ENCODE results near the gene TBC1D8B.
"Not testable (repeated sequence)": the region's sequence is repeated elsewhere in the genome, so short reads cannot be mapped to it uniquely, and the experiment has no call there.

Gene TBC1D8B

DNA sequence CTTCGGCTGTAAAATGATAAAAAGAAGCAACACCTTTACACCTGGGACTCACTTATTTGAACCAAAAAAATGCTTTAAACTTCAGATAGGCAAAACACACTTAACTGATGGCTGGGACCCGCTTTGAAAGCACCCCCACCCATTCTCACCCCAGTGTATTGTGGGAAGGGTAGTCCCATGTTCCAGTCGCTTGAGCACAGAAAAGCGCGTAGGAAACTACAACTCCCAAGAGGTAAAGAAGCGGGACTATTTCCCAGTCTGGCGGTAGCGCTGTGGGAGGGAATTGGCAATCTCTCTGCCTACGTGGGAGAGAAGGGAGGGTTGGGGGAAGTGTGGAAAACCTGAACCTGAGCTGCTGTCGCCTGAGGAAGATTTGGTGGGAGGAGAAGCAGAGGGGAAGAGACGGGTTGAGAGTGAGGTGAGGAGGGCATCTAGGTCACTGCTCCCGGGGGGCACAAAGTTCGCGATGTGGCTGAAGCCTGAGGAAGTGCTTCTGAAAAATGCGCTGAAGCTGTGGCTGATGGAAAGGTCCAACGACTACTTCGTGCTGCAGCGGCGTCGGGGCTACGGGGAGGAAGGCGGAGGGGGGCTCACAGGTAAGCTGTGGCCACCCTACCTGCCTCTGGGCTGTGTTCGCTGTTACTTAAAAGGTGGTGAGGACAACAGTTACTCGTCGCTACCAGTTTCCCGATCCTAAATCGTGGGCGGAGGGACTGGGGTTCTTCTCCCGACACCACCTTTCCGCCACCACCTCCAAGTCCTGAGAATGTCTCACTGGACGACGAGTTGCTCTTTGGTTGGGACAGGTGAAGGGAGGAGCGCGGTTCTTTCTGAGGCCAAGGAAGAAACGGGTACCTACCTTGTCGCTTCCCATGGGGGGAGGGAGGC is at the start of gene TBC1D8B:
Gene TBC1D8B, plus strand, starts transcription at position 286 of the 888 bp plus-strand sequence. Its CDS starts 181 bp downstream, at position 467.
- H3K4me3 Mint-ChIP-seq = peak within 1 kb of the TSS; percentile 75

DNA sequence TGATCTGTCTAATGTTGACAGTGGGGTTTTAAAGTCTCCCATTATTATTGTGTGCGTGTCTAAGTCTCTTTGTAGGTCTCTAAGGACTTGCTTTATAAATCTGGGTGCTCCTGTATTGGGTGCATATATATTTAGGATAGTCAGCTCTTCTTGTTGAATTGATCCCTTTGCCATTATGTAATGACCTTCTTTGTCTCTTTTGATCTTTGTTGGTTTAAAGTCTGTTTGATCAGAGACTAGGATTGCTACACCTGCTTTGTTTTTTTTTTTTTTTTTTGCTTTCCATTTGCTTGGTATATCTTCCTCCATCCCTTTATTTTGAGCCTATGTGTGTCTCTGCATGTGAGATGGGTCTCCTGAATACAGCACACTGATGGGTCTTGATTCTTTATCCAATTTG is 33.2 kb upstream of the TBC1D8B start:
- H3K36me3 Mint-ChIP-seq; H3K27ac Mint-ChIP-seq; ATAC-seq; H3K4me3 Mint-ChIP-seq; DNase-seq (ENCODE audit: low spot score in 2 of 2); H3K4me1 Mint-ChIP-seq; H3K9me3 Mint-ChIP-seq: not testable (repeated sequence)

More for the DNA sequence above, at the start of gene TBC1D8B:
- H3K4me1 Mint-ChIP-seq = peaks cover 11% of the 10 kb centered on the region
- H3K9me3 Mint-ChIP-seq = no peaks in the 10 kb centered on the region
- no peak within 1 kb of the TSS for H3K27ac Mint-ChIP-seq
- no peaks in the 10 kb centered on the region for H3K36me3 Mint-ChIP-seq
- no peak for DNase-seq (ENCODE audit: low spot score in 2 of 2)
- peak; percentile 74 for ATAC-seq

DNA sequence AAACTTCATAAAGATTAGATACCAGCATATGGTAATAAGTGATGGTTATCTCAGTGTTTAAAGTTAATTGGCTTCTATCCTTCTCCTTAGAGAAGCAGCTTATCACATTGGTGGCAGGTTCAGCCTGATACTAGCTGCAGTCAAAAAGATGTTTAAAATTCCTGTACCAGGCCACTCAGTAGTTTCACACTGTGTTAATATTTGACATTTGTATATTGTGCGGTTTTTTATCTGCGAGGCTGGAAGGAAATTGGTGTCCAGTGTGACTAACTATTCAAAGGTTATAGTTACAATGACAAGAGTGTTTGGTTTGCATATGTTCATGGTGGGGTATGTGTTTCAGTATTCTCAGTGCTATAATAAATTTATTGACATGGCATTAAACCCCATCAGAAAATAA is 27.5 kb upstream of the TBC1D8B start:
- no peaks in the 10 kb centered on the region for H3K9me3 Mint-ChIP-seq
- no peaks in the 10 kb centered on the region for H3K4me1 Mint-ChIP-seq
- ATAC-seq (no peak), DNase-seq (ENCODE audit: low spot score in 2 of 2) (no peak)
- no peak overlapping the region for H3K27ac Mint-ChIP-seq
- H3K36me3 Mint-ChIP-seq = no peaks in the 10 kb centered on the region
- no peak overlapping the region for H3K4me3 Mint-ChIP-seq

- H3K4me1 Mint-ChIP-seq = no peaks in the 10 kb centered on the region
- no peaks in the 10 kb centered on the region for H3K9me3 Mint-ChIP-seq
- DNase-seq (ENCODE audit: low spot score in 2 of 2) = no peak
- H3K4me3 Mint-ChIP-seq = no peak overlapping the region
- no peak for ATAC-seq
- H3K27ac Mint-ChIP-seq = no peak overlapping the region
- H3K36me3 Mint-ChIP-seq = no peaks in the 10 kb centered on the region
Measured at GRCh38 chrX:106780264-106780663, 22.2 kb upstream of the TBC1D8B start.

- Mint-ChIP-seq H3K36me3 (no peaks in the 10 kb centered on the region), H3K4me1 (no peaks in the 10 kb centered on the region), H3K9me3 (no peaks in the 10 kb centered on the region), H3K4me3 (no peak overlapping the region), H3K27ac (no peak overlapping the region)
- DNase-seq (ENCODE audit: low spot score in 2 of 2) = no peak
- no peak for ATAC-seq
Measured at GRCh38 chrX:106780664-106781377, 21.7 kb upstream of the TBC1D8B start.

GRCh38 chrX:106783716-106784115 is 18.8 kb upstream of the TBC1D8B start:
- Mint-ChIP-seq H3K27ac (no peak overlapping the region), H3K9me3 (no peaks in the 10 kb centered on the region), H3K4me3 (no peak overlapping the region), H3K4me1 (no peaks in the 10 kb centered on the region), H3K36me3 (no peaks in the 10 kb centered on the region)
- no peak for ATAC-seq
- no peak for DNase-seq (ENCODE audit: low spot score in 2 of 2)

GRCh38 chrX:106791495-106791894 is 11.0 kb upstream of the TBC1D8B start:
- no peaks in the 10 kb centered on the region for H3K36me3 Mint-ChIP-seq
- DNase-seq (ENCODE audit: low spot score in 2 of 2) = no peak

DNA sequence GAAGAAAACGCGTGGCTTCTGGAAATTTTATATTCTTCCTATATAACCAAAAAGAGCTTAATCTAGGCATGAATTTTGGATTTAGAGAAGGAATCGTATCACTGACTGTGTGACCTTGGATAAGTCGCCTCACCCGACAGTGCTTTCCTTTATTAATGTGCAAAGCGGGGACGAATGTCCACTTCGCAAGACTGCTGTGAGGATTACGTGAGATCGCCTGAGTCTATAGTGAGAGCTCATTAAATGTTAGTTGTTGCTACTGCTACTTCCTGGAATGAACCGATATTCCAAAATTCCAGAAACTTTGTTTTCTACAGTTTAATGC is 448 bp upstream of the TBC1D8B start:
- no peak for ATAC-seq

More at GRCh38 chrX:106791495-106791894, 11.0 kb upstream of the TBC1D8B start:
- H3K4me1 Mint-ChIP-seq = no peaks in the 10 kb centered on the region
- H3K4me3 Mint-ChIP-seq = no peak overlapping the region
- H3K9me3 Mint-ChIP-seq = no peaks in the 10 kb centered on the region
- H3K27ac Mint-ChIP-seq = no peak overlapping the region
- ATAC-seq = no peak

DNA sequence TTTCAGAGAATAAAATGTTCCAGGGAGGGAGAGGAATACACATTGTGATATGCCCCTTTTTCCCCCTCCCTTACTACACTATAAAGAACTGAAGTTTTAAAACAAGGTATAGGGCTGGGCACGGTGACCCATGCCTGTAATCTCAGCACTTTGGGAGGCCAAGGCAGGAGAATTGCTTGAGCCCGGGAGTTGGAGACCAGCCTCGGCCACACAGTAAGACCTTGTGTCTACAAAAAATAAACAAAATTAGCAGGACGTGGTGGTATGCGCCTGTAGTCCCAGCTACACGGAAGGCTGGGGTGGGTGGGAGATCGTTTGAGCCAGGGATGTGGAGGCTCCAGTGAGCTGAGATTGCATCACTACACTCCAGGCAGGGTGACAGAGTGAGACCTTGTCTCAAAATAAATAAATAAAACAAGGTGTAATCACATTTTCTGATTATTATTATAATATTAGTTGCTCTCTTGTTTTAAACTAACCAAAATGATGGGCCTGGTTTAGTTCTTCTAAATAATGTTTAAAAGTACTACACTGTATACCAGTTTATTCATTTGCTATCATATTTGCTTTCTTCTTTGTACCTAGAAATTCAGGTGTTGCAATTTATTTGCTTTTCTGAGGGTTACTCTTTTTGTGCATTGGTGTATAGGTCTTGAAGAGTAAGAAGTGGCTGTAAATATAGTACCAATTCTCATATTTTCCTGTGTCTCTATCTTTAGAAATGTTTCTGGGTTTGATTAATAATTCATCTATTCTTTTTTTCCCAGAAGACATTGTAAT is 8.8 kb downstream of the TBC1D8B start:
- Mint-ChIP-seq H3K27ac (no peak overlapping the region), H3K4me1 (no peaks in the 10 kb centered on the region), H3K9me3 (no peaks in the 10 kb centered on the region), H3K4me3 (no peak overlapping the region), H3K36me3 (no peaks in the 10 kb centered on the region)
- no peak for DNase-seq (ENCODE audit: low spot score in 2 of 2)
- ATAC-seq = no peak

More for the DNA sequence above, 448 bp upstream of the TBC1D8B start:
- H3K36me3 Mint-ChIP-seq = no peaks in the 10 kb centered on the region
- H3K27ac Mint-ChIP-seq = no peak overlapping the region
- H3K4me3 Mint-ChIP-seq = peak overlapping the region; percentile 75
- H3K4me1 Mint-ChIP-seq = peaks cover 11% of the 10 kb centered on the region
- no peak for DNase-seq (ENCODE audit: low spot score in 2 of 2)
- no peaks in the 10 kb centered on the region for H3K9me3 Mint-ChIP-seq

DNA sequence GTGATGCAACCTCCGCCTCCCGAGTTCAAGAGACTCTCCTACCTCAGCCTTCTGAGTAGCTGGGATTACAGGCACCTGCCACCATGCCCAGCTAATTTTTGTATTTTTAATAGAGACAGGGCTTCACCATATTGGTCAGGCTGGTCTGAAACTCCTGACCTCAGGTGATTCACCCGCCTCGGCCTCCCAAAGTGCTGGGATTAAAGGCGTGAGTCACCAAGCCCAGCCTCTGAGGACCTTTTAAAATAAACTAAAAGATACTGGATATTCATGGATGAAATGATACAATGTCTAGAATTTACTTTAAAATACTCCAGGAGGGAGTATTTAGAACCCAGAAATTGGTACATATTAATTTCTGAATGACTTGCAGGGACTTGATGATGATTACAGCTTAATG is 10.5 kb downstream of the TBC1D8B start:
- H3K4me1 Mint-ChIP-seq; H3K9me3 Mint-ChIP-seq; H3K4me3 Mint-ChIP-seq; H3K27ac Mint-ChIP-seq; ATAC-seq; DNase-seq (ENCODE audit: low spot score in 2 of 2); H3K36me3 Mint-ChIP-seq: not testable (repeated sequence)

- not testable (repeated sequence) for H3K9me3 Mint-ChIP-seq; H3K27ac Mint-ChIP-seq; H3K36me3 Mint-ChIP-seq; DNase-seq (ENCODE audit: low spot score in 2 of 2); ATAC-seq; H3K4me3 Mint-ChIP-seq; H3K4me1 Mint-ChIP-seq
Measured at GRCh38 chrX:106814093-106814492, 11.6 kb downstream of the TBC1D8B start.

DNA sequence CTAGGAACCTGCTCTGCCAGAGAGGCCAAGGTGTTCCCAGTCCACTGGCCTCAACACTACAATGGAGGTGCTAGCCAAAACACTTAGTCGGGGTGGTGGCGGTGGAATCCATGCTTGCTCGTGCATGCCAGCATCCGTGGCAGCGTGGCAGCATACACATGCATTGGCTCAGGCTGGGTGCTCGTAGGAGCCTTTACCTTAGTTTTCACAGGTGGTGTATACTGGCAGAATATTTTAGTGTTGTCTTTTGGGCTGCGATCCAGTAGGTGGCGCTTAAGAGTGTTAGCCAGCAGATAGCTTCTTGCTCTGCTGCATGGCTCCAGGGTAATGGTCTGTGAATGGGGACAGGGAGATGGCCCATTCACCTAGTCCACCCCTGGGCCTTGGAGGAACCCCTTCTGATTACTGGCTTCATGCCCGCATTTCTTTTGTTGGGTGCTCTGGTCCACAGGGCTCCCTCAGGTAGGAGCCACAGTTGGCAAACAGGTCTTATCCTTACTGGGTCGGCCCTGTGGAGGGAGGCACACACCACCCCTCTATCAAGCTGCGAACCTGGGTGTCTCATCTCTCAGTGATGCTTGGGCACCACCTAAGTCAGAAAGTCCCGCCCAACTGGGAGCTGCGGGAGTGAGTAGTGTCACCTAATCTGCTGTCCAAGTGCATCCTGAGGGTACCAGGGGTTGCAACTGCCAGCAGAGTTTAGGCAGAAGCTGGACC is 60.7 kb downstream of the TBC1D8B start:
- no peak for ATAC-seq
- no peak overlapping the region for H3K4me3 Mint-ChIP-seq
- H3K27ac Mint-ChIP-seq = no peak overlapping the region
- no peaks in the 10 kb centered on the region for H3K4me1 Mint-ChIP-seq
- H3K9me3 Mint-ChIP-seq = no peaks in the 10 kb centered on the region
- peak in 1 of 2 donors; percentile 47 for DNase-seq (ENCODE audit: low spot score in 2 of 2)
- H3K36me3 Mint-ChIP-seq = no peaks in the 10 kb centered on the region

GRCh38 chrX:106863697-106864096 is 61.2 kb downstream of the TBC1D8B start:
- no peaks in the 10 kb centered on the region for H3K4me1 Mint-ChIP-seq
- H3K9me3 Mint-ChIP-seq = no peaks in the 10 kb centered on the region
- DNase-seq (ENCODE audit: low spot score in 2 of 2) (no peak), ATAC-seq (no peak)
- no peaks in the 10 kb centered on the region for H3K36me3 Mint-ChIP-seq
- H3K4me3 Mint-ChIP-seq = no peak overlapping the region
- H3K27ac Mint-ChIP-seq = no peak overlapping the region

GRCh38 chrX:106872796-106873195 is 70.3 kb downstream of the TBC1D8B start:
- not testable (repeated sequence) for H3K36me3 Mint-ChIP-seq; DNase-seq (ENCODE audit: low spot score in 2 of 2); ATAC-seq; H3K4me1 Mint-ChIP-seq; H3K27ac Mint-ChIP-seq; H3K4me3 Mint-ChIP-seq; H3K9me3 Mint-ChIP-seq

GRCh38 chrX:106874075-106874474 is 71.6 kb downstream of the TBC1D8B start:
- no peak overlapping the region for H3K27ac Mint-ChIP-seq
- H3K4me1 Mint-ChIP-seq = no peaks in the 10 kb centered on the region
- H3K4me3 Mint-ChIP-seq = no peak overlapping the region
- ATAC-seq (no peak), DNase-seq (ENCODE audit: low spot score in 2 of 2) (no peak)
- no peaks in the 10 kb centered on the region for H3K9me3 Mint-ChIP-seq
- H3K36me3 Mint-ChIP-seq = no peaks in the 10 kb centered on the region

Measured in stimulated activated effector memory CD8-positive, alpha-beta T cell treated with anti-CD3 and anti-CD28 coated beads, Interleukin-12 subunit alpha, Interleukin-12 subunit beta, amount 100 ng/mL, for 72 hours (primary cell).